ENCODE measurements around the gene SDK2. TPM values are rescaled to one million over a fixed set of nuclear protein-coding genes. Genes with fewer than 3 reads are reported as not detected.

The SDK2 gene
- total and polyA plus RNA-seq, 2 of the 4 experiments (the other 2 are of a cell fraction): under 0.01 to 0.03 TPM

DNA sequence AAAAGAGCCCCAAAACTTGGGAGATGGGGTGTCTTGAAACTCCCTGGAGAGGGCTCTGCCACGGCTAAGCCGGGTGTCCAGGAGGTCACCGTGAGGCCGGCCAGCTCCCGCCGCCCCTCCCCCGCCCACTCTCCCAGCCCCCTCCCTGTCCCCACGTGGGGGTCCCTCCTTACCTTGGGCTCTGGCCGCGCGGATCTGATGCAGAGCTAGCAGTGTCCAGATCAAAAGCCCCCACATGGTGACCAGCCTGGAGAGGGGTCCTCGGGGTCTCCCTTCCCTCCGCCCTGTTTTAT is 447 bp downstream of the SDK2 start:
- BruUV-seq (replicated peaks): no TSS peak
- H3K9ac ChIP-seq (ENCODE audit: low read depth, low read length): no peak overlapping the region
- H3K23ac ChIP-seq (ENCODE audit: low read depth, low read length): no peak overlapping the region
- no peak overlapping the region for H2AK5ac ChIP-seq (ENCODE audit: low read depth, low read length)
- H3K4me3 ChIP-seq (ENCODE audit: insufficient read depth, low read depth, low read length): no peak overlapping the region
- no peak overlapping the region for H2BK5ac ChIP-seq (ENCODE audit: low read depth, low read length, poor library complexity, severe bottlenecking)
- no peak overlapping the region for H2AFZ ChIP-seq (replicated peaks; ENCODE audit: low read length, poor library complexity)
- CTCF ChIA-PET: no interaction called here
- H4K5ac ChIP-seq (ENCODE audit: low read depth, low read length): no peak overlapping the region
- H3K9me3 ChIP-seq (ENCODE audit: control insufficient read depth, insufficient read depth, low read length): no peaks in the 10 kb centered on the region
- no peak overlapping the region for H2BK120ac ChIP-seq (ENCODE audit: low read depth, low read length)
- TF ChIP-seq POLR2A (IDR thresholded peaks at IDR 0.05; ENCODE audit: low read depth, low read length): no peak
- no peak for TF ChIP-seq FOS (IDR thresholded peaks at IDR 0.05; ENCODE audit: low read depth, low read length)
- TF ChIP-seq BHLHE40 (IDR thresholded peaks at IDR 0.05; ENCODE audit: low read depth, low read length): no peak
- TF ChIP-seq, protein P1, sequence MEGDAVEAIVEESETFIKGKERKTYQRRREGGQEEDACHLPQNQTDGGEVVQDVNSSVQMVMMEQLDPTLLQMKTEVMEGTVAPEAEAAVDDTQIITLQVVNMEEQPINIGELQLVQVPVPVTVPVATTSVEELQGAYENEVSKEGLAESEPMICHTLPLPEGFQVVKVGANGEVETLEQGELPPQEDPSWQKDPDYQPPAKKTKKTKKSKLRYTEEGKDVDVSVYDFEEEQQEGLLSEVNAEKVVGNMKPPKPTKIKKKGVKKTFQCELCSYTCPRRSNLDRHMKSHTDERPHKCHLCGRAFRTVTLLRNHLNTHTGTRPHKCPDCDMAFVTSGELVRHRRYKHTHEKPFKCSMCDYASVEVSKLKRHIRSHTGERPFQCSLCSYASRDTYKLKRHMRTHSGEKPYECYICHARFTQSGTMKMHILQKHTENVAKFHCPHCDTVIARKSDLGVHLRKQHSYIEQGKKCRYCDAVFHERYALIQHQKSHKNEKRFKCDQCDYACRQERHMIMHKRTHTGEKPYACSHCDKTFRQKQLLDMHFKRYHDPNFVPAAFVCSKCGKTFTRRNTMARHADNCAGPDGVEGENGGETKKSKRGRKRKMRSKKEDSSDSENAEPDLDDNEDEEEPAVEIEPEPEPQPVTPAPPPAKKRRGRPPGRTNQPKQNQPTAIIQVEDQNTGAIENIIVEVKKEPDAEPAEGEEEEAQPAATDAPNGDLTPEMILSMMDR (conservative IDR thresholded peaks at IDR 0.05; ENCODE audit: low read depth, low read length): no peak
- TF ChIP-seq USF2 (IDR thresholded peaks at IDR 0.05; ENCODE audit: low read depth, low read length): no peak
- no peak overlapping the region for H3K27ac ChIP-seq (ENCODE audit: insufficient read depth, low read length)
- H3K27me3 ChIP-seq (ENCODE audit: control insufficient read depth, insufficient read depth, low read length): peaks cover 36% of the 10 kb centered on the region
- H2AK9ac ChIP-seq (replicated peaks; ENCODE audit: low read depth, low read length, poor library complexity): no peak overlapping the region
- POLR2A ChIA-PET (ENCODE audit: unreplicated experiment): no interaction called here
- no peak overlapping the region for H3K4ac ChIP-seq (ENCODE audit: low read depth, low read length)
- H3K56ac ChIP-seq (ENCODE audit: extremely low read depth, insufficient read depth, low read length): no peak overlapping the region
- WGBS, 2 experiments (ENCODE audit: extremely low coverage in 2 of 2, insufficient read length in 1 of 2): no CpG with 5 or more reads among the region's 13 CpGs
- no peaks in the 10 kb centered on the region for H3K9me1 ChIP-seq (ENCODE audit: insufficient read depth, low read length)
- H4K91ac ChIP-seq (ENCODE audit: insufficient read depth, low read depth, low read length): no peak overlapping the region
- no peak overlapping the region for H3K4me2 ChIP-seq (ENCODE audit: low read depth, low read length)
- H4K20me1 ChIP-seq (ENCODE audit: insufficient read depth, low read length): no peaks in the 10 kb centered on the region
- H3K14ac ChIP-seq (replicated peaks; ENCODE audit: low read depth, low read length): no peak overlapping the region
- H3K18ac ChIP-seq (ENCODE audit: low read depth, low read length): no peak overlapping the region
- ATAC-seq (ENCODE audit: low read depth) (no peak), DNase-seq (no peak)
- no peaks in the 10 kb centered on the region for H3K79me1 ChIP-seq (ENCODE audit: low read depth in 1 of 2, low read length in 2 of 2)
- dilution Hi-C loops (cut with HindIII; ENCODE audit: low sequenced_read_pairs, unreplicated experiment) (no loop called here), intact Hi-C loops (cut with micrococcal nuclease) (no loop called here), in situ Hi-C loops (cut with MboI; ENCODE audit: low sequenced_read_pairs) (no loop called here)
- no peaks in the 10 kb centered on the region for H3K36me3 ChIP-seq (ENCODE audit: control insufficient read depth, insufficient read depth, low read length)
- no peak overlapping the region for H4K8ac ChIP-seq (ENCODE audit: low read depth in 2 of 2, low read length in 2 of 2)
- no peak overlapping the region for H2BK20ac ChIP-seq (ENCODE audit: low read depth, low read length)
- no peaks in the 10 kb centered on the region for H3K4me1 ChIP-seq (ENCODE audit: control insufficient read depth, insufficient read depth, low read length)
- H2BK15ac ChIP-seq (ENCODE audit: low read depth, low read length): no peak overlapping the region
